GM18511 (cell line): ENCODE data around the gene PCGF2.

ENCODE experiments used
- ATAC-seq: cut with Tn5 transposase; IDR thresholded peaks from one replicate; pipeline ENCODE4 v1.9.1; 2021; ENCODE audit warnings: mild to moderate bottlenecking, moderate library complexity; ENCODE audit not compliant: unreplicated experiment

Gene PCGF2

DNA sequence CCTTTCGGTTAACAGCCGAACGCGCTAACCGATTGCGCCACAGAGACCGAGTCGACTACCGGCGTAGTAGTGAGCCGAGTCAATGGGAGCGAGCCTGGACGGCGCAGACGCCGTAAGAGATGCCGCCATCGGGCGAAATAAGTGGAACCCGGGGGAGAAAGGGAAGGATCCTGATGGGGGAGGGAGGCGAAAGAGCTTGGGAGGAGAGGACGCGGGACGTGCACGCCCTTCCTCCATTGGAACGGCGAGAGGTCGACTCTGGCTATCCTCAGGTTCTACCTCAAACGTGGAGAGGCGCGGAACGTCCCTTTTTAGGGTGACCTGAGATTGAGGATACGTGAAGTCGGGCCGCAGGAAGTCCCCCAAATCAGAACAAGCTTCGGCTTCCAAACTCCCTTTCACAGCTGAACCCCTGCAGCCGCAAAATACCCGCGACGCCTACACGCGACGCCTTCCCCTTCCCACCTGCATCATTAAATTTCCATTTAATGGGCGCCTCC, 3.7 kb upstream of the PCGF2 start:
- peak; percentile 23 for ATAC-seq

DNA sequence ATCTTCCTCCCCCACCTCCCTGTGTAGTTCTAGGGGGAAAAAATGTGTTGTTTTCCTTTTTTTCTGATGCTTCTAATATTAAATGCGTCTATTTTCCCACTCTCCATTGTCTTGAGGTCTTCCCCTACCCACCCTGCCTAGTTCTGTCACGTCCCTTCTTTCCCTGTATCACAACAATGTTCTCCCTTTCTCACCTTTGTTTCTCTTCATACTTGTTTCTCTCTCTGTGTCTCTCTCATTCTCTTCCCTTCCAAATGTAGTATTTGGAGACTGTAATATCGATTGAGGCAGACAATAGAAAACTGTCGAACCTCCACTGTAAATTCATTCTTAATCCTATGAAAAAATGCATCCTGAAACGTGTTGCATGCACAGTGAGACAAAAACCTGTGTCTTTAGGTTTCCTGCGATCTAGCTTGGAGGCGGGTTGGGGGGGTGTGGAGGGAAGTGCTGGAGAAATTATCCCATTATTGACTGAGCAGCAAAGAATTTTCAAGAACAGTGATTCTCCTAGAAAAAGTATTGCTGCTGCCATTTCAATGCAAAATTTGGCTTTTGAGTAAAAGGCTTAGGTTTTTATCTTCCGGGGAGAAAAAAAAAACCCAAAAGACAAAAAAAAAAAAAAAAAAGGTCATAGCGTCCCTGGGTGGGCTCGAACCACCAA, 3.1 kb upstream of the PCGF2 start:
- no peak for ATAC-seq

DNA sequence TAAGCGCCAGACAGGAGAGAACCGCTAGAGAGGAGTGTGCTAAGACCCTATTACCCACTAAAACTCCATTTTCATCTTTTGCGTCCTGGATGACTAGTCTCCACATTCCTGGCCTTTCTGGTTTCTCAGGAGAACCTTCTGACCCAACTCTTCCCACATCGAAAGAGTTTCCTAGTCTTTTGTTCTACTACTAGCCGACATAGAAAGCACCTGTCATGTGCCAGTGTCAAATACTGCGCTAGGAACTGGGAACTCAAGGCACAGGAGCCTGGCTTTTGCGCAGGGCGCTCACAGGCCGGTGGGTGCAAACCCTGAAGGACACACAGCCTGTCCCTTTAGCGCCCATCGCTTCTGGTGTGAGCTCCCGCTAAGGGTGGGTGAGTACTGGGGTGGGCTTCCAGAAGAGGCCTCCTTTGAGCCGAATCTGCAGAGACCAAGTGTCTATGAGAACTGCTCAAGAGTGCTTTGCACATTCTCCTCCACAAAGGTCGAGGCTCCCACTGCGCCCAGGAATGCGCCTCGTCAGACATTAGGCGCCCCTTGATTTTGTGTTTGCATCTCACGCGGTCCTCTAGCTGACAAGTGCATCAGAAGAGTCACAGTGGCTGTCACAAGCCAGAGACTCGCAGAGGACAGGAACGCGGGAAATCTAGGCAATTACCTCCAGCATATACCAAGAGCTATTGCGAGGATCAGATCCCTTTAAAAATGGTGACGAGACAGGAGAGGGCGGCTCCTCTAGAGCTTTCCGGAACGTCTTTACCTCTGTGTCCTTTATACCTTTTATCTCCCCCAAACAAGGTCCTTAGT, 2.4 kb upstream of the PCGF2 start:
- ATAC-seq: no peak

DNA sequence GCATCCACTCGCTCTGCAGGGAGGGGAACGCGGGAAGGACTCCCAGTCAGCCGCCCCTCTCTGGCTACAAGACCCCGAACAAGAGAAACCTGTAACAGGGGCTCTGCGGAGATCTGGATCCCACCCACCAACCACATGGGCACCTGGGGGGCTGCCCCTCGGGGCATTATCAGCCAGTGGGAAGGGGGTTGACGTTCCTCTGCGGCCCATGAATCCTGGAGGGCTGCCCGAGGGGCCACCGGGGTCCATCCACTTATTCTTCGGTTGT, 1.8 kb upstream of the PCGF2 start:
- no peak for ATAC-seq

DNA sequence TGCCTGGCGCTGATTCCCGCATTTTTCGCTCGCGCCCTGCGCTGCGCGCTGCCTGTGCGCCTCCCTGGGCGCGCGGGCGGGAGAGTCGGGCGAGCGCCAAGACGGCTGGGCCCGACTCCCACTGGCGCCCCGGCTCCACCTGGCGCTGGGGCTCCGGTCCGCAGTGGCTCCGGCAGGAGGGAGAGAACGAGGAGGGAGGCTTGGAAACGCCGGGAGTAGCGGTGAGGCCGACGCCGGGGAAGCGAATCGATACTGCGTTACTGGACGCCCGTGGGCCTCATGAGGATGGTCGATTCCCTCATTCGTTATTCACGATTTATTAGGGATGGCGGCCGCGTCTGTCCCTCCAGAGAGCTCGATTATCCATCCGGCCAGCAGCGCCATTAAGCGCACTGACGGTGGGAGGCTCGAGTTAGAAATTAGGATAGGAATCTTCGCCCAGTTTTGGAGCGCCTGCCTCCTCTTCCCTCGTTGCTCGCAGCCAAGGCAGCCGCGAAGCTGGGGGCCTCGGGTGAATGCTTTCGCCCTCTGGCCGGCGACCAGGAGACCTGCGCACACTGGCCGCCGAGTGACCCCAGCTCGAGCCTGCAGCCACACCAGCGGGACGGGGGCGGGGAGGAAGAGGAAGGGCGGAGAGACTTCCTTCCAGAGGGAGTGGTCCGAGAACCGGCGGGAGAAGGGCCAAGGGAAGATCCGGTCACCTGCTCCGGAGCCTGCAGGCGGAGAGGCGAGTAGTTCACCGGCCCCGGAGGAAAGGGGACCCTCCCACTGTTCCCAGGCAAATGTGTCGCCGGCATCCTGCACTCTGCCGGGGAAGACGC, 1.3 kb upstream of the PCGF2 start:
- no peak for ATAC-seq

DNA sequence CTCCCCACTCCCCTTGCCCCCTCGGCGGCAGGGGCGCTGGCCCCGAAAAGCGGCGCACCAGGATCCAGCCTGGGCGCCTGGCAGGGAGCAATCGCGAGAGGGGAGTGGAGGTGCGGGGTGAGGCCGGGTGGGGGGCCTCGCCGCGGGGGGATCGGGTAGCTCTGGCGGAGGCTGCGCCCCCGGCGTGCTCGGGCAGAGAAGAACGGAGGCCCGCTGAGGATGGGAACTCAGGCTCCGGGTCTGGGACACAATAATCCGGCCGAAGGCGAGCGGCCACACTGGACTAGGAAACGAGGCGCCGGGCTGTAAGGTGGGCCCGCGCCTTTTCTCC, 721 bp upstream of the PCGF2 start:
- no peak for ATAC-seq

DNA sequence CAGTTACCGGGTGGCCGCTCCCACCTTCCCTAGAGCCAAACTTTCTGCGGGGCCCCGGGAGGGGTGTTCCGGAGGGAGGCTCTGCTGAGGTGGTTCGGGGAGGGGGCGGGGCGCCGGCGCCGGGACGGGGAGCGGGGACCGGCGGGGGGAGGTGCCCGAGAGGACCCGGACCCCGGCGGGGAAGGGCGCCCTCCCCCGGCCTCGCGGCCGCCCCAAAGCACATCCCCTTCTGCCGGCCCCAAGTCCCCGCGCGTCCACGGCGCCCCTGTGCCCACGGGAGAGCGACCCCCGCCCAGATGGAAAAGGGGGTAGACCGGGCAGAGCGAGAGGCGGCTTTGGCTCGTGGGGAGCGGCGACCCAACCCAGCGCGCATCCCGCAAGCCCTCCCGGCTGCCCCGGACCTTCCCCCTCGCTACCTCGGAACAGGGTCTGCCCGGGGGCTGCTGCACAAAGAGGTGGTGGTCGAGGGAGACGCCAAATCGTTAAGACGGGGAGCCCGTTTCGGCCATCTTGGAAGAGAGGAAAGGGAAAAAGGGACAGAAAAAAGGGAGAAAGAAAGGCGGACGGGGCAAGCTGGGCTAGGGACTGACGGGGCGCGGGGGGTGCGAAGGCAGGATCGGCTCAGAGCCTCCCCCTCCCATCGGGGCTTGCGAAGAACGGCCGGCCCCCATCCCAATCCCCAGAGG, 530 bp downstream of the PCGF2 start:
- no peak for ATAC-seq

DNA sequence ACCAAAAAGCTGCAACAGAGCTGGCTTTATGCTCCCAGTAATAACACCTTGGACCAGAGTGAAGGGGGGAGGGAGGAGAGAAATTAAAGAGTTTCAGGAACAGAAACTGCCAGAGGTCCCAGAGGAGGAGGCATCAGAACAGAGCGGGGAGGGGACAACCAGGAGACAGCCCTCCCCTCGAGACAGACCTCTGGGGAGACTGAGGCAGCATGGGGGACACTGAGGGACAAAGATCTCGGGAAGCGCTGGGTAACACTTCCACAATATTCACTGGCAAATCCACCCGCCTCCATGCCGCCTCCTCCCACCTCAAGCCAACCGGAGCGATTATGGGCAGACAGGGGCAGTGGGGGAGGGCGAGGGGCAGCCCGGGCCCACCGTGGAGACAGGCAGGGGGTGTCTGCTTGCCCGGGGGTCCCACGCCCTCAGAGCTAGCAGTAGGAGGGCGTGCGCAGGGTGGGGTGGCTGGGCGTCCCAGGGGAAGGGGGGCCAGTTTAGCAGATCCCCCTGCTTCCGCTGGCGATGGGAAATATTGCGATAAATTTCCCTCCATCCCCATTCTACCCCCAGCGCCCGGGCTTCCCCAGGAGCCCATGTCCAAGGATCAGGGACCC, 1.2 kb downstream of the PCGF2 start:
- ATAC-seq: no peak

DNA sequence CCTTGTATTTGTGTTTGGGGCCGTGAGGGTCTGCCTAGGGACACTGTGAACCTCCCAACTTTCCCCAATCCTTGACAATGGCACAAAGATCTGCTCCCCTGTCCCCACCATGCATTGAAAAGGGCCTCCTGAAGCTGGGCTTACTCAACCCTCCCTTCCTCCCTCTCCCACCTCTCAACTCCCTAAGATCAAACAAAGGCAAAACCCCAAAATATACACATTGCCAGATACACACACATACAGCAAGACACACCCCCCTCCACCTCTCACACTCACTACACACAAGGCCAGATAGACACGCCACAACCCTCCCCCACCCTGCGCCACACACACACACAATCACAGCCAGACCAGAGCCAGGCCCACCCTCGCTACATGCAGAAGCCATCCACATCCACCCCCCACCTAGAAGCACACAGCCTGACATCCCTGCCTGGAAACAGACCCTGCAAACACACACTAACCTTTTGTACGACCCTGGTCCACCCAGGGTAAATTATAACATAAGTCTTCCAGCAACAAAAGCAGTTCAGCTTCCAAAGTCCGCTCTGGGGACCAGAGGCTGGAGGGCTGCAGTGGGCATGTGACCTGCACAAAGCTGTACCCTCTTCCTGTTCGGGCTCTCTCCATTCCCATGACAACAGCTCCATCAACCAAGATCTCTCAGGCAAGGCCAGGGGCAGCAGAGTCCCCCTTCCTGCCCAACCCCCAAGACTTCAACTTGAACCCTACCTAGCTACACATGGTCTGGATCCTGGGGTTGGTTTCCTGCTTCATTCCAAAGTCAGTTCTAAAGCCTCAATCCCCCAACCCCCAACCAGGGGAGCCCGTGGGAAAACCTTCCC, 1.9 kb downstream of the PCGF2 start:
- ATAC-seq: no peak

DNA sequence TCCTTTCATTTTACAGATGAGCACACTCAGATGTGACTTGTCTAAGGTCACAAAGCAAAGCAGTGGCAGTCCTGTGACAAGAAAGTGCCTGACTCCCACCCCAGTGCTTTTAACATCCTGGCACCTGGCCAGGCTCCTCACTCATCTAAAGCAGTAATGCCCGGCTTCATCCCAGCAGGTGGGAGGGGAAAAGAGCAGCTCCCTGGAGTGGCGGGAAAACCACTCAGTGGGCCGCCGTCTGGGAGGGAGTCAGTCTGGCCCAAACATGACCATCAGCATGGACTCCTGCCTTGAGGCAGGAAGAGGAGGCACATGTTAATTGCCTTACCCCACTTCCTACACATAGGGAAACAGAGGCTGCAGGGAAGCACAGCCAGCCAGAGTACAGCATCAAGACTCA, 2.6 kb downstream of the PCGF2 start:
- ATAC-seq: no peak

DNA sequence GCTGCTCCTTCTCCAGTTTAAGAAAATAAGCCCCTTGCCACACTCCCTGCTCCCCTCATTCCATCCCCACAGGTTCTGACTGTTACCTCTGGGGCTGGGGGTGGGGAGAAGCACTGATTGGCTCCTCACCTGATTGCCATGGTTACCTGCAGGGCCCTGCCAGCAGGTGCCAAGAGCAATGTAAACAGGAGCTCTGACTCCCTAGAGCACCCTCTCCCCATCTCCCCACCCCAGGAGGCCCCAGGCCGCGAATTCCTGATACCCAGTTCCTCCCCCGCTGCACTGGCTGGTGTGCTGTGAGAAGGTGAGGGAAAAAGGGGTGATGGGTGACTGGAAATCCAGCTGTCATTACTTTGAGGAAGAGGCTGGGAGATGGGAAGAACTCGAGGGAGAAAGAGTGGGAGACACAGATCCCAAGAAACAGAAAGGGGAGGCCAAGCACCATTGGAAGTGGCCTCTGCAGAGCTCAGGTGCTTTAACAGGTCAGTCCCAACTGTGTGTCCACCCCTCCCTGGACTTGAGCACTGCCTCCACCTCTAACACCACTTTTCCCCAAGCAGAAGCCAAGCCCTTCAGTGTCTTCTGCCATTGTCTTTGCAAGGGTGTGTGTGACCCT, 4.5 kb downstream of the PCGF2 start:
- no peak for ATAC-seq

DNA sequence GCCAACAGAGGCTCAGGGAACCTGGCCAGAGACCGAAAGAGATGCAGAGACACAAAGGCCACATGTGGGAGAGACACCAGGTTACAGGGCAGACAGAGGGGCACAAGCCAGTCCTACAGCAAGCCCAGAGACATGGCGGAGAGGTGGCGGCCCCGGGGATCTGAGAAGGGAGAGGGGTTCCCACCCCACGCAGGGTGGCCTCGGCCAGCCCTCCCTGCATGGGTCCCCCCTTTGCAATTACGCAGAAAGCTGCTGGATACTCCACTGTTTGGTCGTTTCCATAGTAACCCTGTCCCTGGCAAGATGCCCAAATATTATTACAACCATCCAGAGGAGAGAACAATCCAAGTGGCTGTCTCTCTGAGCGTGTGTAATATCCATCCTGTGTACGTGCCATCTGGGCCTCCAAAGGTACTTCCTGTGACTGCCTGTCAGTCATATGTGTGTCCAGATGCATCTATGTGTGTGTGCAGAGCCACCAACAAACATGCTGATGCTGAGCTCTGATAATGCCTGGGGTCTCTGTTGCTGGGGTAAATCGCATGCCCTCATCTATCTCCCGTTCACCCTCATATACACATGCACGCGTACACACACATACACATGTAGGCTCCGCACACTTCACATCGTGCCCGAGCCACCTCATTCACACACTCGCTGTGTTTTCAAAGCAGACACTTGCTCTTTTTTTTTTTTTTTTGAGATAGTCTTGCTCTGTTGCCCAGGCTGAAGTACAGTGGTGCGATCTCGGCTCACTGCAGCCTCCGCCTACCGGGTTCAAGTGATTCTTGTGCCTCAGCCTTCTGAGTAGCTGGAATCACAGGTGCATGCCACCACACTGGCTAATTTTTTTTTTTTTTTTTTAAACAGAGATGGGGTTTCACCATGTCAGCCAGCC, 5.5 kb downstream of the PCGF2 start:
- no peak for ATAC-seq

DNA sequence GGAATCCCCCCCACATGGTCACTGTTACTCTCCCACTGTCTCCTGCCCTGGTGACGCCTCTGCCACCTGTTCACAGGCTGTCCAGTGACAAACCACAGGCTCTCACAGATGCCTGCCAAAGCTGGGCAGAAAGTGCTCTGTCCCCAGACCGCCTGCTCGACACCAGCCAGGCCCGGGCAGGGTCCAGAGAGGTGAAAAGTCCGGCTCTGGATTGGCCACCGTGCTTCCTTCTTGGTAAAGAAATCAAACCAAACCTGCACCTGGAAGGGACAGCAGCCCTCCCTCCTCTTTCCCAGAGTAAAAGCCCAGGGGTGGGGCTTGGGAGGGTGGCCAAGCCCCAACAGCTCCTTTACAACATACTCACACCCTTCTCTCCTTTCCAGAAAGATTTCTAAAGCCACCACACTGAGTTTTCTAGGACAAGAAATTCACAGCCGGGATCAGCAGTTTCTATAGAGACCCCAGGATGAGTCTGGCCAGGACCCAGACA, 6.2 kb downstream of the PCGF2 start:
- ATAC-seq: no peak

DNA sequence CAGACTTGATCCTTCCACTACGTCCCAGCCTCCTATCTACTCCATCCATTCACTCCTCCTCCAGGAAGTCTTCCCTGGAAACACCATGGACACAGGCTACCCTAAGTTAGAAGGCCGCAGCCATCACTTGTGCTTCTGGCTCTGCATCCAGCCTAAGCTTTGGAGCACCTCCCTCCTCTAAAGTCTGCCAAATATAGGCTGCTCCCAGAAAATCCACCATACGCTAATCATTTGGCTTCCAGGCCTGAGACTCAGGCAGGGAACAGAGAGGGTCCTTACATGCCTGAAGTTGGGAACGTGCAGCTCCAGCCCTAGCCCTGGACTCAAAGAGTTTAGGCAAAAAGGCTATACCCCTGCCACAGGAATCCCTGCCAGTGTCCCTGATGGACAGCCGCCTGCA, 6.7 kb downstream of the PCGF2 start:
- ATAC-seq: no peak

DNA sequence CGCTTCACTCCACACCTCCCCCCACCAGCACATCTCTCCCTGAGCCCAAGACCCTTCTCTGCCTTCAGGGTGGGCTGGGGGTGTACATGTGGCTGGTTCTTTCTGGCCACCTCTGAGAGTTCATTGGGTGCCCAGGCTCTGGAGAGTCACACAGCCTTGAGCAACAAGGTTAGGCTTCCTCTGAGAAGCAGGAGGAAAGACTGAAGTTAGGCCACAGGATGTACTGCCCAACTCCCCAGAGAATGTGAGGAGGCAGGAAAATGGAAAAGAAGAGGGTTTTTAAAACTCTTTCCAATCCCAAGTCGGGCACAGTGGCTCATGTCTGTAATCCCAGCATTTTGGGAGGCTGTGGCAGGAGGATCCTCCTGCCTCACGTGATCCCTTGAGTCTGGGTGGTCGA, 7.3 kb downstream of the PCGF2 start:
- ATAC-seq: no peak

DNA sequence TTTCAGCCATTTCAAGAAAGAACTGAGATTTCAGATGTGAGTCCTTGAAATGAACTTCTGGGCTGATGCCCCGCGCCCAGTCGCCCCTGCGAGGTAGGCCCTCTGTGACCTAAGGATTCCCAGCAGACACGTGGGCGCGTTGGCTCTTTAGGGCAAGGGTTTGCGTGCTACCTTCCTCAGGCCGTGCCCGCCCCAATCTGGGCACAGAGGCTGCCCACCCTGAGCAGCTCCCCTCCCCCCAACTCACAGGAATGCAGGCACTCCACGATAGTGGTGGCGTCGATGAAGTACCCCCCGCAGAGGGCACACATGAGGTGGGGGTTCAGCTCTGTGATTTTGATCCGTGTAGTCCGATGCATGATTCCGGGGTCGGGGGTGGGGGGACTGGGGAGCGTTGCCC, 8.1 kb downstream of the PCGF2 start:
- no peak for ATAC-seq

DNA sequence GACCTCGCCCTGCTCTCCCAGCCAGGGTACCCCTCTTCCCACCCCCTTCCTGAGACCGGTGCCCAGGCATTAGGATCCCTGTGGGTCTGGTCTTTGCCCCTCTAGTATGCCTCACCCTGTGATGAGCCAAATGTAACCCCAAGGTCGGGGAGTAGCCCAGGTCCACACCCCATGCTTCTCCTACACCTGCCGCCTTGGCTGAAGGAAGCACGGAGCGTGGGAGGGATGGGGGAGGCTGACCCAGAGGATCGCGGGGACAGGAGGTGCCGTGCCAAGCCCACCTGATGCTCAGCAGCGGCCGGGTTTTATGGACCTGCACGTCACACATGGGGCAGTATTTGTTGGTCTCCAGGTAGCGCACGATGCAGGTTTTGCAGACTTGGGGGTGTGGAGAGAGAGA, 8.8 kb downstream of the PCGF2 start:
- ATAC-seq: no peak

DNA sequence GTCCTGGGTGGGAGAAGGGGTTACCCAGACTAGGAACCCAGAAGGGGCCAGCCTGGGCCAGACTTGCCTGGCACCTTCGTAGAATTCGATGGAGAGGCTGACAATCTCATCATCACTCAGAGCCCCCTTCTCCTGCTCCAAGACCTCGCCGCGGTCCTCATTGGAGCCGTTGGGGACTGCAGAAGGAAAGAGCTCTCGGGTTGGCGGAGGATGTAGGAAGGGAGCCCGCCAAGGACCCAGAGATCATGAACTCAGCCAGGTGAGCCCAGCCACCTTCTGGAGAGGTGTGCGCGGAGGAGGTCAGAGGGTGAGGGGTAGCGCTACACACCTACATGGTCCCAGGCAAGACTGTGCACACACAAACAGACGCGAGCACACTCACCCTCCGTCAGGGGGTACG, 9.4 kb downstream of the PCGF2 start:
- no peak for ATAC-seq
